Measurements from ENCODE around the gene GALNS.
"Not testable (repeated sequence)": the region's sequence is repeated elsewhere in the genome, so short reads cannot be mapped to it uniquely, and the experiment has no call there.

The GALNS gene

DNA sequence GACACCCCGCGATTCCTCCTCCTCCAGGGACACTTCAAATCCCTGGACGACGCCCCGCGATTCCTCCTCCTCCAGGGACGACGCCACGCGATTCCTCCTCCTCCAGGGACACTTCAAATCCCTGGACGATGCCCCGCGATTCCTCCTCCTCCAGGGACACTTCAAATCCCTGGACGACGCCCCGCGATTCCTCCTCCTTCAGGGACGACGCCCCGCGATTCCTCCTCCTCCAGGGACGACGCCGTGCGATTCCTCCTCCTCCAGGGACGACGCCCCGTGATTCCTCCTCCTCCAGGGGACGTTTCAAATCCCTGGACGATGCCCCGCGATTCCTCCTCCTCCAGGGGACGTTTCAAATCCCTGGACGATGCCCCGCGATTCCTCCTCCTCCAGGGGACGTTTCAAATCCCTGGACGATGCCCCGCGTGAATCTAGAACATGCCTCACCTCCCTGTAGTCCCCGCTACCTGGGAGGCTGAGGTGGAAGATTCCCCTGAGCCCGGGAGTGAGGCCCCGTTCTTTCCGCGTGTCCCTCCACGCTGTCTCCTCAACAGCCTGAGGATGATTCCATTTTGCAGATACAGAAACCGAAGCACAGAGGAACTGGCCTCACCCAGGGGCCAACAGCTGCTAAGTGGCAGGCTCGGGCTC is 33.1 kb upstream of the GALNS start:
- DNase-seq: not testable (repeated sequence)

DNA sequence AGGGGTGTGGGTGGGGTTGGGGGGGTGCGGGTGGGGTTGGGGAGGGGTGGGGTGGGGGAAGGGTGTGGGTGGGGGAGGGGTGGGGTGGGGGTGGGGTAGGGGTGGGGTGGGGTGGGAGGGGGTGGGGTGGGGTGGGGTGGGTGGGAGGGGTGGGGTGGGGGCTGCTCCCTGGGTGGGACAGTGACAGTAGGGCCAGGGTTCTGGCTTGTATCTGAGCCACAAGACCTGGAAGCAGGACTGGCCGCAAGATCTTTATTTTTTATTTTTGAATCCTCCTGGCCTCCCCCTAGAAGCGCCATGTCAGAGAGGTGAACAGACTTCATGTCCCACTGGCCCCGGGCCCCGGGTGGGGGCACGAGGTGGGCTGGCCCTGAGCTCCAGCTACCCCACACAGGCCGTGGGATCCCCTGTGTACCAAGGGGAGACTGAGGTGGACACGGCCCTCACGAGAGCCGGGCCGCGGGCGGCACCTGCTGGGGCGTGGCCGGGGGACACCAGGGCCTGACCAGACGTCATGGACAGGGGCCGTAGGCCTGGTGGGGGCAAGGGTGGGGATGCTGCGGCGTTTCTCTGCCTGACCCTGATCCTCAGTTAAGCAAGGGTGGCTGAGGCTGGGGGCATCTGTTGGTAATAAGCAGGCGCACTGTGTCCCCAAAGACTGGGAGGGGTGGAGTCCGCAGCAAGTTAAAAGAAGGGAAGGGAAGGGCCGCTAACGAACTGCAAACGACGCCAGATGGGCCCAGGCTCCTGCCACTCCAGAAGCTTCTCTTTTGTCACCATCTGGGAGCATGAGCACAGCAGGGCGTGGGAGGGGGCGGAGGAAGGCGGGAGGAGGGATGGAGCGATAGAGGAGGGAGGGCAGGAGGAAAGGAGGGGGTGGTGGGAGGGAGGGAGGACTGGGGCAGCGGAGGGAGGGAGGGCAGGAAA is 32.0 kb upstream of the GALNS start:
- DNase-seq: no peak

DNA sequence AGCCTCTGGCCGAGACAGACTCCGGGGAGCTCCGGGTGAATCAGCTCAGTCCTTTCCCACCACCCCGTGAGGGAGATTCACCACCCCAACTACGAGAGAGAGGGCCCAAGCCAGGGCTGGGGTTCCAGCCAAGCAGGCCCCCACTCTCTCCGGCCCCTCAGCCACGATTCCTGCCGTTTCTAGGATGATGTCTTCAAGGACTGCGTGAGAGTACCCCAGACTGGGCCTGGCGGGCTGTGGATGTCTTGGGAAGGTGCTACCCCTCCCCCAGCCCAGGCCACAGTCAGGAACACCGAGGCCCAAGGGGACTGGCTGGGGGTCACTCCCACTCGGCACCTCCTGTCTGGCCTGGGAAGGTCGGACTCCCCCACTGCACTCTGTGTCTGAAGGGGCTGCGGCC is 31.3 kb upstream of the GALNS start:
- no peak for DNase-seq

DNA sequence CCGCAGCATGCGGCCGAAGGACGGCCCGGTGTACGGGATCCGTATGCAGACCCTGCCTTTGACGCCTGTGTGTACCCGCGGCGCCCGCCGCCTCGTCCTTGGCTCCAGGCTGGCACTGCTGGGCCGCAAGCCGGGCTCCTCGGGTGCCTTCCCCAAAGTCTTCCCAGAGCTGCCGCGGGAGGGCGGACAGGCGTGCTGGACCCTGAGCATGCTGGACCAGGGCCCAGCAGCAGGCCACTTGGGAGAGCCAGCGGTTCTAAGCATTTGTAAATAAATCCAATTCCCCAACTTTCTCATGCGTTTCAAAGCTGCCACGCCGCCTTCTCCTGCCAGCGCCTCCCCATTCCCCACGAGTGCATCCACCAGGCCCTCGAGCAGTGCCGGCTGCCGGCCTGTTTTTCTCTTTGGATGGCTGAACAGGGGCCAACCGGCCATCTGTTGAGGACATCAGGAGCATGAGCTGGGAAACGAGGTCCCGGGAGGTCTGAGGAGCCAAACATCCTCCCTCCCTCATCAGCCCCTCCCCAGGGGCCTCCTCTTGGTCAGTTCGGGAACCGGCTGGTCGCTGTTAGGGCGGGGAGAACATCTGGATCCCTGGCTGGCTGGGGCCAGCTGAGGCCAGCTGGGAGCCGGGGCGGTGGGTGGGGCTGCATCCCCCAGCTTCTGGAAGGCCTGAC is 30.2 kb upstream of the GALNS start:
- no peak for DNase-seq

DNA sequence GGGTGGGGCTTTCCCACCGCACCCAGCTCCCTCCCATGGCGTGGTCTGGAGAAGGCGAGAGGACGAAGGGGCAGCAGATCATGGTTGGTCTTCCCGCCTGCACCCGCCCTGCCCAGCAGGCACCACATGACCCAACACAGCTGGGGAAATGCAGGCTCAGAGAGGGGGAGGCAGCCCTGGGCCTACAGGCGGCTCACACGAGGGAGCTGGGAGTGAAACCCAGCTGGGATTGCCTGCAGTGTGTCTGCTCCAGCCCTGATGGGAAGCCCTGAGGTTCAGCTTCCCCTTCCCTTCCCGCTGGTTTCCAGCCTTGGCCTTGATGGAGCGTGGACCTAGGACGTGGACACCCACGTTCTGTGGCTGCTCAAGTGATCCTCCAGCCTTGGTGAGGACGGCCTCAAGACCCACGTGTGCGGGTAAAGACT is 29.7 kb upstream of the GALNS start:
- no peak for DNase-seq

DNA sequence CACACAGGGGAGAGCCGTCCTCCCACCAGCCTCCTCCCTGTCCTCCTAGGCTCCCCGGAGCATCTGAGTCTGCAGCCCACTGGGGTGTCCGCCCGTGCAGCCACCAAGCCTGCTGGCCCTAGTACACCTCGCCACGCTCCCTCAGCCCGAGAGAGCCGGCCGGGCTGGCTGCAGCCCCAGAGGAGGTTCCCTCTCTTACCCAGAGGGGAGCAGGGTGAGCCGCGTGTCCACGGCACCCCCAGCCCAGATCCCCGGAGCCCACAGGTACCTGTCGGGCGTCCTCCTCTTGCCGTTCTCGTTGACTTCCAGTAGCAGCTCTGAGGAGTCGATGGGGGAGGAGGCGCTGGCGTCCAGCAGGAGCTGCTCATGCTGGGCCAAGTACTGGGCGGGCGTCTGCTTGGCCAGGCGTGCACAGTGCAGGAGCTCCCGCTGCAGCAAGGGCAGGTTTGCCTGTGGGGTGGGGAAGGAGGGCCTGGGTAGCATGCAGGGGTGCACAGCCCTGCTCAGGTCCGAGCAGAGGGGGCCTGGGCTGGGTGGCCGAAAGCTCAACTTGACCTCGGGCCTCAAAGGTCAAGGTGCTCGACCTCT is 29.0 kb upstream of the GALNS start:
- no peak for DNase-seq

DNA sequence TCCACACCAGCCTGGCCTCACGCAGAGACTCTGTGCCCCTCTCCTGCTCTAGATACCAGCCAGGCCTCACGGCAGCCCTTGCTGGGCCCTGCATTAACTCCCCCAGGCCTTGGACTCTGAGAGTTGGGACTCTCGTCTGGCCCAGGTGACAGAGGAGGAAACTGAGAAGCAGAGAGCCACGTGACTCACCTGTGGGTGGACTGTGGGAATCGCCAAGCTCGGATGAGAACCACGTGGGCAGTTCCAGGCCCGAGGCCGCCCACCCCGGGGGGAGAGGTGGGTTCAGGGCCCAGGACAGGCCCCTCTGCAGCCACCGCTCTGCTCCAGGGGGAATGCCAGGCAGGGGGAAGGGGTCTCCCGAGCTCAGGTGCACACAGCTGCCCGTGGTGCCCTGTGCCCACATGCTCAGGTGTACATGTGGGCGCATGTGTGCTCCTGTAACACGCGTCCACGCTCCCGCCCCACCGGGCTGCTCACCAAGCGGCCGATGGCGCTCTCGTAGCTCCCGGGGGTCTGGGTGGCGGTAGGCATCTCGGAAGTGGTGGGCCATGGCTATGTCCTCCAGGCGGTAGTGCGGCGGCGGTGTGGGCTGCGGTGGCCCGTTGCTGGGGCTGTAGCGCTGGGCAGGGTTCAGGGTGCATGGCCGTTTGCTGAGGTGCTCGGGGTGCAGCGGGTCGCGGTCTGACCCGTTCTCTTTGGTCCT is 28.0 kb upstream of the GALNS start:
- no peak for DNase-seq

DNA sequence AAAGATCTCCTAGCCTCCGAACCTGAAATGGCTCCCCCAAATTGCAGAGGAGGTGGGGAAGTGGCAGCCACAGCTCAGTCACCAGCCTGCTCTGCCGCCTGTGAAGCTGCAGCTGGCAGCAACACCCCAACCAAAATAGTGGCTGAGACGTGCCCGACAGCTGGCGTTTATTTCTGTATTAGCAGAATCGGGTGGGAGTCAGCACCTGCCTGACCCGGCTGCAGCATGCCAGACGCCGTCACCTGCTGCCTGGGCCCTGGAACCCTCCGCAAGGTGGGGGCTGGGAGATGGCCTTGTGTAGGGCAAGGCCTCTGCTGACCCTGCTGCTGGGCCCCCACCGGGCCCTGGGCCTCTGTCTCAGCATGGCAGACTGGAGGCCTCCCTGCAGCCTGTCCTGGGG is 27.2 kb upstream of the GALNS start:
- DNase-seq: peak in 2 of 56 donors; percentile 5

DNA sequence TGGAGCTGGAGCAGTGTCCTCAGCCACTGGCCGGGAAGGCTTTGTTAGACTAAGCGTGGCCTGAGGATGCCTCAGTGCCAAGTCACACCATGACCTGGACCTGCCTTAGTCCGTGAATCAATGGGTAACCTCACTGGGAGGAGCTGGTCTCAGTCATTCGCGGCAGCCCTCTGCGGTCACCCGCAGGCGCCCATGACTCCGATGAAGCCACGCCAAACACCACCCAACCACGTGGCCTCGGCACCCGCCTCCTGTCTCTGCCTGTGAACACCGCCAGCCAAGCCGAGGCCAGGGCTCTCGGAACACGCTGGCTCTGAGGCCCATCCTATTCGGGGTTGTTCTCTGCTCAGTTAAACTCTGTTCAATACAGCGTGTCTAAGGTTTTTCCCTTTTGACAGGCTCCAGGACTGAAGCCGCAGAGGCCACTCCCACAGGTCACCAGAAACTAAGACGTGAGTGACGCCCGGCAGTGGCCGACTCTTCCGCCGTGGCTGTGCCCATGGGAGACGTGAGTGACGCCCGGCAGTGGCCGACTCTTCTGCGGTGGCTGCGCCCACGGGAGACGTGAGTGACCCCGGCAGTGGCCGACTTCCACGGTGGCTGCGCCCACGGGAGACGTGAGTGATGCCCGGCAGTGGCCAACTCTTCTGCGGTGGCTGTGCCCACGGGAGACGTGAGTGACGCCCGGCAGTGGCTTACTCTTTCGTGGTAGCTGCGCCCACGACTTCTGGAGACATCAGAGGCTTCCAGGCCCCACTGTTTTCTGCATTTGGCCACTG is 26.6 kb upstream of the GALNS start:
- no peak for DNase-seq

DNA sequence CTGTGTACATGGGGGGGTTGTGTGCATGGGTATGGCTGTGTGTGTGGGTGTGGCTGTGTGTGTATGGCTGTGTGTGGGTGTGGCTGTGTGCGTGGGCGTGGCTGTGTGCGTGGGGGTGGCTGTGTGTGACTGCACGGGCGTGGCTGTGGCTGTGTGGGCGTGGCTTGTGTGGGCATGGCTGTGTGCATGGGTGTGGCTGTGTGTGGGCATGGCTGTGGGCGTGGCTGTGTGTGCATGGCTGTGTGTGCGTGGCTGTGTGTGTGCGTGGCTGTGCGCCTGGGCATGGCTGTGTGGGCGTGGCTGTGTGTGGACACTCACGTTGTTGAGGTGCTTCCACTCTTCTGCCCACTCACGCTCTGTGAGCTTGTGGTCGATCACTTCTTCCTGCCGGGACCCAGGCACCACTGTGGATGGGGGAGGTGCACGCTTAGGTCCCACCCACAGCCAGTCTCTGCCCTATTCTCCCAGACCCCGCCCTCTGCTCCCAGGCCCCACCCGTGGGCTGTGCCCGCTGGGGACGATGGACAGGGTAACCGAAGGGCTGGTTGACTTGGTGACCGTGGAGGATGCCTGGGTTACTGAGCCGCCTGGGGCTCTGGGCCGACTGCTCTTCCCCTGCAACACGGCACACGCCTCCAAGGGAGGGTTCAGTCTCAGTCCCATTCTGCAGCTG is 25.7 kb upstream of the GALNS start:
- peak in 4 of 56 donors; percentile 13 to 70 (median 21) for DNase-seq

DNA sequence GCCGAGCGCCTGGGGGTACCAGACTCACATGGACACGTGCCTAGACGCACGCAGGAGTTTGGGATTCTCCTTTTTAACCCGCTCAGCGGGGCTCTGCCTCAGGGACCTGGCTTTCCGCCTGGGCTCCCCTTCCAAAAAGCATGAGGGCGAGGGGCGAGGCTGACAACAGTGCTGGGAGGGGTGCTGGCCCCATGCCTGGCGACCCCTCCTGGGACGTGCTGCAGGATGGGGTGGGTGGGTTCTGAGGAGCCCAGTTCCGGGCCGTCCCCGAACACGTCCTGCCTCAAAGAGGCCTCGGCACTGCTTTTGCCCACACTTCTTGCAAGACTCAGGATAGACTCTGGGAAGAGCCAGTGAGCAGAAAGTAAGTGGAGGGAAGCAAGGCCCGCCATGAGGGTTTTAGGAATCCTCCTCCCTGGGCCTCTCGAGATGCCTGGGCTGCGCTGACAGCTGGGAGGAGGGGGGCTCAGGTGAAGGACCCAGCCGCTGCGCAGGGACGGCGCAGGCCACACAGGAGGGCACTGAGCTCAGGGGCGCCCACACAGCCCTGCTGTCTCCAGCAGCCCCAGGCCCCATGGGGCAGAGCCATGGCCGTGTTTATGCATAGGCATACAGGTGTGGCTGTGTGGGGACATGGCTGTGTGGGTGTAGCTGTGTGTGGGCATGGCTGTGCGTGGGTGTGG is 25.1 kb upstream of the GALNS start:
- DNase-seq: no peak

DNA sequence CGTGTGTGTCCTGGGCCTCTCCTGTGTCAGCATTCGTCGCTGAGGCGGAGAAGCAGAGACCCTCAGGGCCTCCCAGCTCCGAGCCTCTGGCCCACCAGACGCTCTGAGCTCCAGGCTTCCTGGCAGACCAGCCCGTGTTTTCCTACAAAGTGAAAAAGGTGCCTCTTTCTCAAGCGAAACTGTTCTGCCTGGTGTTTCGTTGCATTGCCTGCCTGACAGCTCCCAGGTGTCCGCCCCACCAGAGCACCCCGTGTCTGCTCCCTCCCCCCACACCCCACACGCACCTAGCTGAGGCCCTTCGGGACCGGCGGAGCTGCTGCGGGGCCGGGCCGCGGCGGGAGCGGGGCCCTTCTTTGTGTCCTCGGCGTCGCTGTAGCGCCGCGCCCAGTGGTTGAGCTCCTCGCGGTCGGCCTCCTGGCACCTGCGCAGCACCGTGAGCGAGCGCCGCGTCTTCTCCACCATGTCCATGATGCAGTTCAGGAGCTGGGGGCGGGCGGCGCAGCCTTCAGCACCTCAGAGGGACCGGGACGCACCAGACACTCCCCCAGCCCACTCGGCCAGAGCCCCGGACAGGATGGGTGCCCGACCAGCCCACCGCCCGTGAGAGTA is 24.4 kb upstream of the GALNS start:
- DNase-seq: no peak

DNA sequence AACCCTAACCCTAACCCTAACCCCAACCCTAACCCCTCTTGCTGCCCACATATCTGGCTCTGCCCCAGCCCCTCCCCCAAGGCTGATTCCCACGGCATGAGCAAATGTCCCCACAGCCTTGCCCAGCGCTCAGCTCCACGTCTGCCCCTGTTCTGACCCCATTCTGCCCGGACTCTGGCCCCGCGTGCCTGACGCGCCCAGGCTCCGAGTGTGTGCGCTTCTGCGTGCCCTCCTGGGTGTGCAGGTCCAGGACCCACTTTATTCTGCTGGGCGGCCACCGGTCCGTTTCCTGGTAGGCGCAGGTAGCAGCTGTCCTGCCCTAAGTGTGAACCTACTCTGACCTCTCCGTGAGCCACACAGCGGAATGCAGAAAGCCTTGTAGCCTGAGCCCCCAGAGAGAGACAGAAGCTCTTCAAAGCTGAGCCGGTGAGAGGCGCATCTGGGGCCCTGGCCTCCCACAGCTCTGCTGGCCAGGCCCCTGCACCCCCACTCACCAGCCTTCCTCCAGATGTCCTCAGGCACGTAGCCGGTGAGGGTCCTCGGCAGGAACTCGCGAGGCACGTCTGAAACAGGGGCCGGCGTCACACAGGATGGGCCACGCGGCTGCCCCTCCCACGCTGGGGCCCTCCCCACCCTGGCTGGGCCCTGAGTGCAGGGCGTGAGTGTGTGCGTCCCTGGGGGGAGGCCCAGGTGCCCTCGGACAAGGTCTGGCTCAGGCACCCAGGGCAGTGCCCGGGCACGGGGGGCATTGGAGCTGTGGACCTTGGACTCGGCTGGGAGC is 23.7 kb upstream of the GALNS start:
- DNase-seq: no peak

DNA sequence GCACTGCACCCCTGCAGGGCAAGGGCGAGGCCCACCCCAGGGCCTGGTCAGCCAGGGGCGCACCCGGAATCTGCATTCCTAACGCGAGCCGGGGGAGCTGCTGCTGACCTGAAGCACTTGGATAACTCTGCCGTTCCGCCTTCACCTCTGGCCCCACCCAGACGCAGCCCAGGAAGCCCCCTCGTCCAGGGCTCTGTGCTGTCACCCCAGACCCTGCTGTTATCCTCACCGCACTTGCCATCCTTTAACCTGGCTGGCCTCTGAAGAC is 23.0 kb upstream of the GALNS start:
- no peak for DNase-seq

DNA sequence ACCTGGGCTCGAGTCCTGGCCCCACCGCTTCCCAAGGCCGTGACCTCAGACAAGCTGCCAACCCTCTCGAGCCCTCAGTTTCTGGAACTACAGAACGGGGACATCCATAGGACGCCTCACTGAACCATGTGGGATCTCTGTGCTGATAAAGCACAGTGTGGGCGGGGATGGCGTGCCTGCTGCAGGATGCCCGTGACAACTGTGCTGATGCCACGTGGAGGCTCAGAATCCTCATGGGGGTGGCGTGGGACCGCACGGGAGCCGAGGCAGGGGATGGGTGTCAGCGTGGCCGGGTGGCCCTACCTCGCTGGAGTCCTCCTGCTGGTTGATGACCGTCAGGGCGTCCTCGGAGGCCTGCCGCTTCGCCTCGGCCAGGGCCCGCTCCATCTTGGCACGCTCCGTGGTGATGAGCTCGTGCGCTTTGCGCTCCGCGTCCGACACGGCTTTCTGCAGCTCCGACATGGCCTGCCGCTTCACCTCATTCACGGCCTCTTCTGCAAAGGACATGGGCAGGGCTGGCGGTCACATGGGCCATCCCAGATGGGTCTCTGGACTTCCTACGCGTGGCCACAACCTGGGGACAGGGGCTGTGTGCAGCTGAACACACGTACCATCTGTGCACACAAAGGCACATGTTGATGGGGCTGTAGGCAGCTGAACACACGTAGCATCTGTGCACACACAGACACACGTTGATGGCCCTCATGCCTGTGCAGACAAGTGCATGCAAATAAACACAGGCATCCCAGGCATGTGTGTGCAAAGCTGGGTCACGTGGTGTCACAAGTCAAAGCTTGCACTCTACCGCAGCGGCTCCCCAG is 22.4 kb upstream of the GALNS start:
- DNase-seq: no peak

DNA sequence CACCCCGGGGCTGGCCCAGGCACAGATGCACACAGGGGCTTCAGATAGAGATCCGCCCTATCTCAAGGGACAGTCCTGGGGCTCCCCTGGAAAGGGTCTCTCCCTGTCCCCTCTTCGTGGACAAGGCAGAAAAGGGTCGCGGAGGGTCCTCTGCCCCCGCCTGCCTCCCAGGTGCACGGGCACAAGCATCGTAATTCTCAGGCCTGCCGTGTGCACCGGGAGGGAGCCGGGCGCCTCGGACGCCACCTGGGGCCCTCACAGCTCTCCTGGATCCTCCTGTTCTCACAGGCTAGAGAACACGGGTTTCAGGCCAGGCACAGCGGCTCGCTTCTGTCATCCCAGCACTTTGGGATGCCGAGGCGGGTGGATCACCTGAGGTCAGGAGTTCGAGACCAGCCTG is 21.6 kb upstream of the GALNS start:
- no peak for DNase-seq

DNA sequence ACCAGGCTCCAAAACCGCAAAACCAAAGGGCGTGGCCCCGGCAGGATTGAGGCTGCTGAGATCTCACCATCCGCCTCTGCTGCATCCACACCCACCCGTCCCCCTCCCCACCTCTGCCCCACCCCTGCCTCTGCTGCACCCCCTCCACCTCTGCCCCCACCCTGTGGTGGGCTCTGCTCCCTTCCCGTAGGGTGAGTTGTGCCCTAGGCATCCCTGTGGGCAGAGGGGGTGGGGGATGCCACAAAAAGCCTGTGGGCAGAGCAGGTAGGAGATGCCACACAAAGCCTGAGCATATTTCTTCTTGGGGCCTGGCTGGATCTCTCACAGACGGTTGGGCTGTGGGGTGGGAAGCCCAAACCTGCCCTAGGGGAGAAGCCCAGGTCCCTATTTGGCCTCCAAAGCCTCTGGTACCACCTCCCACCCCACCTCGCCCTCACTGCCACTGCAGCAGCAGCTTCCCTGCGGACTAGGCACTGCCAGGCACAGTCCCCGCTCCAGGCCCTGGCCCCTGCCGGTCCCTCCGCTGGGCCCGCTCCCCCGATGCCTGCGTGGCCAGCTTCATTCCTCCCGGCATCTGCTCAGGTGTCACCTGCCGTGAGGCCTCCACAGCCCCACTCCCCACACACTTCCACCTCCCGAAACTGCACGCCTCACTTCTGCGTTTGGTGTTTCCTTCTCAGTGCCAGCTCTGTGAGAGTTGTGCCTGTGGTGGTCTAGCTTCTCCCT is 21.0 kb upstream of the GALNS start:
- no peak for DNase-seq

Measured in amygdala (tissue), 56 donors.